Measurements from ENCODE around the gene PKP1. TPM values are rescaled to one million over a fixed set of nuclear protein-coding genes. Genes with fewer than 3 reads are reported as not detected.

The PKP1 gene
- total and polyA plus RNA-seq, 10 of the 15 experiments (the other 5 are each of a cell fraction or from before 2014, with no cell fraction given) = 0.03 TPM; not detected in 9

- in situ Hi-C loops (cut with MboI) = no loop called here
Measured at GRCh38 chr1:201359873-201360210, 76.5 kb downstream of the PKP1 start.

GRCh38 chr1:201360486-201360885 lies 77.2 kb downstream of the PKP1 start:
- ATAC-seq = no peak
- ChIA-PET SMC1A (ENCODE audit: uncharacterized antibody, unreplicated experiment) (interaction anchor here (1.0 to 2.3 kb wide), 3 partner anchors 12 to 106 kb away, joined by 3 to 11 read pairs (median 7); no protein-coding TSS in a partner anchor), CTCF (interaction anchor here (0.7 to 3.6 kb wide), 8 partner anchors 11 to 404 kb away, joined by 3 to 36 read pairs (median 6); no protein-coding TSS in a partner anchor), RAD21 (ENCODE audit: unreplicated experiment) (interaction anchor here (0.8 to 1.6 kb wide), 3 partner anchors 12 to 49 kb away, joined by 3 to 6 read pairs (median 3); no protein-coding TSS in a partner anchor), POLR2A (interaction anchor here (0.5 kb wide), 1 partner anchor 572 kb away, joined by 3 read pairs; no protein-coding TSS in a partner anchor)
- intact Hi-C loops (cut with micrococcal nuclease; ENCODE audit: unreplicated experiment) = loop anchor here (10.0 kb wide), 1 partner anchor 276 kb away; no protein-coding TSS in a partner anchor
- Histone ChIP-seq H3K79me2 (ENCODE audit: control insufficient read depth, insufficient read depth, low read length) (no peaks in the 10 kb centered on the region), H3K9me3 (replicated peaks; ENCODE audit: control insufficient read depth, insufficient read depth, low read length) (no peaks in the 10 kb centered on the region), H4K20me1 (ENCODE audit: control insufficient read depth, insufficient read depth) (no peaks in the 10 kb centered on the region), H3K9ac (ENCODE audit: control insufficient read depth, insufficient read depth, low read length) (no peak overlapping the region), H2AFZ (ENCODE audit: control insufficient read depth, low read depth, low read length) (no peak overlapping the region), H3K4me2 (ENCODE audit: control insufficient read depth, insufficient read depth) (no peak overlapping the region), H3K27ac (ENCODE audit: control insufficient read depth, insufficient read depth) (no peak overlapping the region), H3K4me1 (ENCODE audit: control insufficient read depth, insufficient read depth, low read length) (no peaks in the 10 kb centered on the region), H3K27me3 (replicated peaks in 1 of 2; ENCODE audit: control insufficient read depth in 2 of 2, insufficient read depth in 2 of 2, low read length in 1 of 2) (peaks cover 0 to 4% of the 10 kb centered on the region in 2 experiments; a peak in 3 of 4 replicates), H3K4me3 (no peak overlapping the region), H3K36me3 (ENCODE audit: control insufficient read depth in 2 of 2, insufficient read depth in 2 of 2, low read length in 1 of 2) (no peaks in the 10 kb centered on the region)
- WGBS (ENCODE audit: insufficient coverage, insufficient replicate concordance, low lambda C conversion rate, missing lambda C conversion rate) = 18% methylated on average over 7 of the region's 7 CpGs
- in situ Hi-C loops (cut with MboI) = no loop called here
- BruUV-seq (replicated peaks) = no TSS peak
- DNase-seq (ENCODE audit: low read depth, low spot score) = no peak
- no peak for FAIRE-seq
- TF ChIP-seq SIN3A (IDR thresholded peaks at IDR 0.05; ENCODE audit: low read depth, low read length) (no peak), EP300 (IDR thresholded peaks at IDR 0.05; ENCODE audit: borderline replicate concordance in 1 of 2, control insufficient read depth in 1 of 2, low read depth in 2 of 2, low read length in 2 of 2) (no peak), NR2C2 (IDR thresholded peaks at IDR 0.05; ENCODE audit: borderline replicate concordance, control insufficient read depth, insufficient read length, low read depth) (no peak), RELA (IDR thresholded peaks at IDR 0.05; ENCODE audit: borderline replicate concordance, partially characterized antibody) (no peak), ETV6 (conservative IDR thresholded peaks at IDR 0.05 in 1 of 2, IDR thresholded peaks at IDR 0.05 in 1 of 2; ENCODE audit: borderline replicate concordance in 1 of 2, low read depth in 1 of 2) (no peak), BCLAF1 (IDR thresholded peaks at IDR 0.05) (no peak), ZNF217 (IDR thresholded peaks at IDR 0.05) (no peak), NBN (IDR thresholded peaks at IDR 0.05) (no peak), IKZF1 (conservative IDR thresholded peaks at IDR 0.05) (no peak)

More at GRCh38 chr1:201359873-201360210, 76.5 kb downstream of the PKP1 start:
- ChIA-PET SMC1A (ENCODE audit: uncharacterized antibody, unreplicated experiment) (interaction anchor here (1.1 to 2.3 kb wide), 3 partner anchors 11 to 106 kb away, joined by 4 to 11 read pairs (median 7); no protein-coding TSS in a partner anchor), CTCF (interaction anchor here (0.7 to 1.4 kb wide), 4 partner anchors 11 to 58 kb away, joined by 3 to 7 read pairs (median 4); no protein-coding TSS in a partner anchor), POLR2A (no interaction called here), RAD21 (ENCODE audit: unreplicated experiment) (no interaction called here)
- BruUV-seq (replicated peaks) = no TSS peak
- H3K36me3 ChIP-seq (ENCODE audit: control insufficient read depth in 2 of 2, insufficient read depth in 2 of 2, low read length in 1 of 2) = no peaks in the 10 kb centered on the region
- H3K4me3 ChIP-seq = no peak overlapping the region
- no peak overlapping the region for H2AFZ ChIP-seq (ENCODE audit: control insufficient read depth, low read depth, low read length)
- no peak overlapping the region for H3K27ac ChIP-seq (ENCODE audit: control insufficient read depth, insufficient read depth)
- DNase-seq (ENCODE audit: low read depth, low spot score) = no peak
- WGBS (ENCODE audit: insufficient coverage, insufficient replicate concordance, low lambda C conversion rate, missing lambda C conversion rate) = 0% methylated on average over 2 of the region's 2 CpGs
- H4K20me1 ChIP-seq (ENCODE audit: control insufficient read depth, insufficient read depth) = no peaks in the 10 kb centered on the region
- H3K4me2 ChIP-seq (ENCODE audit: control insufficient read depth, insufficient read depth) = no peak overlapping the region
- no peak for TF ChIP-seq MEF2A (IDR thresholded peaks at IDR 0.05; ENCODE audit: insufficient read depth, low read depth, low read length)
- no peak for TF ChIP-seq ZZZ3 (IDR thresholded peaks at IDR 0.05; ENCODE audit: control insufficient read depth, insufficient read length, low read depth)
- TF ChIP-seq ZSCAN29 (IDR thresholded peaks at IDR 0.05) = no peak
- no peak for TF ChIP-seq NR2F1 (conservative IDR thresholded peaks at IDR 0.05)
- TF ChIP-seq ZNF207 (IDR thresholded peaks at IDR 0.05; ENCODE audit: borderline replicate concordance) = no peak
- TF ChIP-seq RBBP5 (conservative IDR thresholded peaks at IDR 0.05) = no peak
- no peak for TF ChIP-seq ESRRA (IDR thresholded peaks at IDR 0.05; ENCODE audit: low read length)
- TF ChIP-seq SMAD1 (IDR thresholded peaks at IDR 0.05; ENCODE audit: low read depth, partially characterized antibody) = no peak
- TF ChIP-seq SUZ12 (IDR thresholded peaks at IDR 0.05; ENCODE audit: unreplicated experiment) = no peak
- peaks cover 0 to 4% of the 10 kb centered on the region in 2 experiments; a peak in 3 of 4 replicates for H3K27me3 ChIP-seq (replicated peaks in 1 of 2; ENCODE audit: control insufficient read depth in 2 of 2, insufficient read depth in 2 of 2, low read length in 1 of 2)
- FAIRE-seq = no peak
- no peak overlapping the region for H3K9ac ChIP-seq (ENCODE audit: control insufficient read depth, insufficient read depth, low read length)
- ATAC-seq = no peak
- no peaks in the 10 kb centered on the region for H3K9me3 ChIP-seq (replicated peaks; ENCODE audit: control insufficient read depth, insufficient read depth, low read length)
- no peaks in the 10 kb centered on the region for H3K79me2 ChIP-seq (ENCODE audit: control insufficient read depth, insufficient read depth, low read length)
- intact Hi-C loops (cut with micrococcal nuclease; ENCODE audit: unreplicated experiment) = loop anchor here (10.0 kb wide), 1 partner anchor 275 kb away; no protein-coding TSS in a partner anchor
- no peaks in the 10 kb centered on the region for H3K4me1 ChIP-seq (ENCODE audit: control insufficient read depth, insufficient read depth, low read length)
